Measurements from ENCODE around the gene POLR2L.
A peak's percentile ranks its signal among the peaks of the same experiment; 100 is the strongest.

The POLR2L gene

GRCh38 chr11:826836-827145, 15.5 kb downstream of the POLR2L start:
- DNase-seq (ENCODE audit: low read depth in 2 of 2) = no peak

- no peak for DNase-seq (ENCODE audit: low read depth in 2 of 2)
These were observed 16.1 kb downstream of the POLR2L start for GRCh38 chr11:826227-826621.

- no peak for DNase-seq (ENCODE audit: low read depth in 2 of 2)
These were observed 16.7 kb downstream of the POLR2L start for GRCh38 chr11:825366-826226.

GRCh38 chr11:824942-825341, 17.4 kb downstream of the POLR2L start:
- DNase-seq (ENCODE audit: low read depth in 2 of 2) = no peak

DNA sequence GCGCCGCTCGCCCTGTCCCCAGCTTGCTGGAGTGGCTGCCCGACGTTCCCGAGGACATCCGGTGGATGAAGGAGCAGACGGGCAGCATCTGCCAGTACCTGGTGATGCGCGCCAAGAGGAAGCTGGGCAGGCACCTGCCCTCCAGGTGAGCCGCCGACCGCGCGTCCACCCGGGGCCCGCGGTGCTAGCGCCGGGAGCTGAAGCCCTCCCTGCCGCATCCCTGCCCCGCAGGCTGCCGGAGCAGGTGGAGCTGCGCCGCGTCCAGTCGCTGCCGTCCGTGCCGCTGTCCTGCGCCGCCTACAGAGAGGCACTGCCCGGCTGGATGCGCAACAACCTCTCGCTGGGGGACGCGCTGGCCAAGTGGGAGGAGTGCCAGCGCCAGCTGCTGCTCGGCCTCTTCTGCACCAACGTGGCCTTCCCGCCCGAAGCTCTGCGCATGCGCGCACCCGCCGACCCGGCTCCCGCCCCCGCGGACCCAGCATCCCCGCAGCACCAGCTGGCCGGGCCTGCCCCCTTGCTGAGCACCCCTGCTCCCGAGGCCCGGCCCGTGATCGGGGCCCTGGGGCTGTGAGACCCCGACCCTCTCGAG, 17.9 kb downstream of the POLR2L start:
- DNase-seq (ENCODE audit: low read depth in 2 of 2) = no peak

DNA sequence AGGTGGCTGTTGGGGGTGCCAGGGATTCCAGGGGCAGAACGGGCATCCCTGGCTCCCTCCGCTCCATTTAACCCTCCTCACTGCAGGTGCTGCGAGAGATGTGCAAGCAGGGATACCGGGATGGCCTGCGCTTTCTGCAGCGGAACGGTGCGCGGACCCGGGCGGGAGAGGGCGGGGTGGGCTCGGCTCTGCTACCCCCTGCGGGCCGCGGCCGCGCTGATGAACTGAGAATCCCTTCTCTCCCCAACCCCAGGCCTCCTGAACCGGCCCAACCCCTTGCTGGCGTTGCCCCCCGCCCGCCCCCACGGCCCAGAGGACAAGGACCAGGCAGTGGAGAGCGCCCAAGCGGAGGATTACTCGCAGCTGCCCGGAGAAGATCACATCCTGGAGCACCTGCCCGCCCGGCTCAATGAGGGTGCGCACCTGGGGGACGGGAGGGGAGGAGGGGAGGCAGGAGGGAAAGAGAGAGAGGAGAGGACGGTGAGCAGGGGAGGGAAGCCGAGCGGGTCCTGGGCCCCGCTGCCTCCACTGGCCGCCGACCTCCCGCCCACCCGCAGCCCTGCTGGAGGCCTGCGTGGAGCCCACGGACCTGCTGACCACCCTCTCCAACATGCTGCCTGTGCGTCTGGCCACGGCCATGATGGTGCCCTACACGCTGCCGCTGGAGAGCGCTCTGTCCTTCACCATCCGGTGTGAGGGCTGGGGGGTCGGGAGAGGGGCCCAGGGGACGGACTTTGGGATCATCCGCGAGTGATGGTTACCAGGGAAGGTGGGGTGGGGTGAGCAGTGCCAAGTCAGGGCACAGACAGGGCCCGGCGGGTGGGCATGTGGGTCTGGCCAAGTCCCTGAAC, 18.7 kb downstream of the POLR2L start:
- DNase-seq (ENCODE audit: low read depth in 2 of 2) = no peak

GRCh38 chr11:821512-822371, 20.6 kb downstream of the POLR2L start:
- DNase-seq (ENCODE audit: low read depth in 2 of 2) = no peak

DNA sequence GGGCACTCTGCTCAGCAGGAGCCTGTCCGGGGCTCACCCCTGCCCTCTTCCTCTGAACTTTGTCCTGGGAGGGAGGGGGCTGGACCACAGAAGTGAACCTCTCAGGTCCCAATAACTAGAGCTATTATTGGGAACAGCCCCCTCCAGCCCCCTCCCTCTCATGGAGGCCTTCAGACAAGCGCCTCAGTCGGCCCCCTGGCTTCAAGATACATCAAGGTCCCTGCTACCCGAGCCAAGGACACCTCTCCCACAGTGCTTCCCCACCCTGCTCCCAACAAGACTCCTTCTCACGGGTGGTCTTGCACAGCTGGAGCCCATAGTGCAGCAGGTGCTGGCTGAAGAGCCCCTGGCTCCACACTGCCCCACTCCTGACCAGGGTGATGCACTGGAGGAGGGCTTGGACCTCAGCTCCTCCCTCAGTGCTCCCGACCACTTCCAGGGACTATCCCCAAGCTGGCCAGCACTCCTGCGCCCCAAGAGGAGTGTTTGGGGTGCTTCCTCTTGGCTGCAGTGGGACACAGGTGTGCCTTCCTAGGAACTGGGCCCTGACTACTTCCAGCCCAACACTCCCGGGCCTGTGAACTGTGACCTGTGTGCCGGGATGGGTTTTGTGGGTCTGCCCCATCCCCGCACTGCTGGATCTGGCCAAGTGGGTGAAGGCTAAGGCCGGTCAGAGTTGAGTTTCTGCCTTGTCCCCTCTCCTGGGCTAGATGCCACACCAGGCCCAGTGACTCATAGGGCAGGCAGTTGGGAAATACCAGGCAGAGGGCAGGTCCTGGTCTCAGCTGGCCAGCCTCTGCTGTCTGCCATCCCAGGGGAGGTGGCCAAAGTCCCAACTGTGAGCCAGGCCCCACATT, 21.4 kb downstream of the POLR2L start:
- DNase-seq (ENCODE audit: low read depth in 2 of 2) = no peak

DNA sequence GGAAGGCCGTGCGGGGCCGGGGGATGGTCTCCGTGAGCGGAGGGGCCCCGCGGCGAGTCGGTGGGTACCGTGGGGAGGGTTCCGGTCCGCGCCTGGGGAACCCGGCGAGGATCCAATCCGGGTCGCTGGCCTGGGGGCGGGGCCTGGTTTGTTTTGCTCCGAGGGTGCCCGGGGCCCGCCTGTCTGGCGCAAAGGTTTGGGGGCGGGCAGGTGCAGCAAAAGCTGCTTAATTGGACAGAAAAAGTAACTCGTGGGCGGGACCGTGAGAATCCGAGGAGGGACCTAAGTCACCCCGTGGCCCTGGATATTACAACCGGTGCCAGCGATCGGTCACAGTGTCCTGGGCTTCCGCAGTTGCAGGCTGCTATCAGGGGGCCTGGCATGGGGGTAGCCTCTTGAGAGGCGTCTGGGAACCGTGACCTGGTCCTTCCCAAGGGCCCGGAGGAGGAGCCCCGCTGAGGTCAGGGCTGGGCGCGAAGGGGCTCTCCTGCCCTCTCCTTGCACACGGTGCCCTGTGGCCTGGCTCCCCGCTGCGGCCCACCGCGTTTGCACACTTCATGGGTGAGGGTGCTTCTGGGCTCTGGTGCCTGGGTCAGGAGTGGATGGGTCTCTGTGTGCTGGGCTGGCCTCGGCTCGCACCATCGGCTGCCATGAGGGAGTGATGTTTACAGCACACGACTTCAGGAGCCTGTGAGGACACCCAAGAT, 22.2 kb downstream of the POLR2L start:
- peak; percentile 78 to 86 for DNase-seq (ENCODE audit: low read depth in 2 of 2)

DNA sequence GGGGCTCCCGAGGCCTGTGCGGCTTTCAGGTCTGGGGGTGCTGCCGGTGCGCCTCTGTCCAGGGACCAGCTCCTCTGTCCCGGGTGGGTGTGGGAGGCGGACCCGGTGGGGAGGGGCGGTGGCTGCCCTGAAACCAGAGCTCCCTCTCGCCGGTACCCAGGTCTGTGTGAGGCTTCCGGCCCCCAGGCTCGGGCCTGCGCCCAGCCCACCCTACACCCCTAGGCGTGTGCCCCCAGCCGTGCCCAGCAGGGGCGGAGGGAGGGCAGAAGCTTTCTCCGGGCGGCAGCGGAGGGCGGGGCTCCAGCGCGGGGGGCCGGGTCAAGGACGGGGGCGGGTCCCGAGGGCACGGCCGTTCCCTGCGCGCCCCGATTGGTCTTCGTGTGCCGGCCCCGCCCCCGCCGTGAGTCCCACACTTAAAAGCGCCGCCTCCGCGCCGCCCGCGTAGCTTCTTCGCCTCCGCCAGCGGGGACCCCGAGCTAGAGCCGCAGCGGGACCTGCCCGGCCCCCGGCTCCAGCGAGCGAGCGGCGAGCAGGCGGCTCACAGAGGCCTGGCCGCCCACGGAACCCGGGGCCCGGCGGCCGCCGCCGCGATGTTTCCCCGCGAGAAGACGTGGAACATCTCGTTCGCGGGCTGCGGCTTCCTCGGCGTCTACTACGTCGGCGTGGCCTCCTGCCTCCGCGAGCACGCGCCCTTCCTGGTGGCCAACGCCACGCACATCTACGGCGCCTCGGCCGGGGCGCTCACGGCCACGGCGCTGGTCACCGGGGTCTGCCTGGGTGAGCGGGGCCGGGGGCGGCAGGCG, 23.0 kb downstream of the POLR2L start:
- peak; percentile 91 to 94 for DNase-seq (ENCODE audit: low read depth in 2 of 2)

- DNase-seq (ENCODE audit: low read depth in 2 of 2) = no peak
These were observed 23.8 kb downstream of the POLR2L start, which contains the start of gene PNPLA2 for GRCh38 chr11:818396-819128. TSS of gene PNPLA2 (plus strand) at chr11:818914. CDS start at chr11:819719, 805 bp downstream.

- no peak for DNase-seq (ENCODE audit: low read depth in 2 of 2)
These were observed 25.9 kb downstream of the POLR2L start for GRCh38 chr11:816433-816779.

GRCh38 chr11:815675-816432, 26.5 kb downstream of the POLR2L start:
- DNase-seq (ENCODE audit: low read depth in 2 of 2) = no peak

- DNase-seq (ENCODE audit: low read depth in 2 of 2) = no peak
These were observed 28.8 kb downstream of the POLR2L start for GRCh38 chr11:813456-814096.

DNA sequence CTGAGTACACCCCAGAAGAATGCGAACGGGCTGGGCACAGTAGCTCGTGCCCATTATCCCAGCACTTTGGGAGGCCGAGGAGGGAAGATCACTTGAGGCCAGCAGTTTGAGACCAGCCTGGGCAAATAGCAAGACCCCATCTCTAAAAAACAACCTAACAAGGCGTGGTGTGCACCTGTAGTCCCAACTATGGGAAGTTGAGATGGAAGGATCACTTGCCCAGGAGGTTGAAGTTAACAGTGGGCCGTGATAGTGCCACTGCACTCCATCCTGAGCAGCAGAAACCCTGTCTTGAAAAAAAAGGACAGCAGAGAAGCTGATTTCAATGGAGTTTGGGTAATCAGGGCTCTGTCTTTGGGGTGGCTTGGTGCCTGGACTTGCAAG, 29.3 kb downstream of the POLR2L start:
- DNase-seq (ENCODE audit: low read depth in 2 of 2) = no peak

- no peak for DNase-seq (ENCODE audit: low read depth in 2 of 2)
These were observed 29.9 kb downstream of the POLR2L start for GRCh38 chr11:812390-812789.

All from stimulated activated CD4-positive, alpha-beta T cell treated with anti-CD3 and anti-CD28 coated beads, Interleukin-1b, Interleukin-23, amount 100 ng/mL, for 4 hours (primary cell).